Choroid plexus epithelial cell (primary cell): ENCODE data around the gene PLCH1.

Experiments used
- DNase-seq: peaks from one replicate; pipeline ENCODE4 v3.0.0-alpha.2; 2010; ENCODE audit warnings: low read depth
- H3K4me3 ChIP-seq: 2 replicates; pipeline ENCODE4 v1.5.1; 2011; ENCODE audit warnings: low read depth, mild to moderate bottlenecking, control low read depth, low read length, moderate library complexity
- CTCF ChIP-seq: conservative IDR thresholded peaks from 2 replicates; pipeline ENCODE4 v1.5.1; 2011; ENCODE audit warnings: low read depth, mild to moderate bottlenecking, control low read depth, inconsistent platforms, low read length, moderate library complexity

PLCH1 gene

GRCh38 chr3:155528579-155528978 is 216.3 kb downstream of the PLCH1 start:
- H3K4me3 ChIP-seq, result no peak overlapping the region
- TF ChIP-seq CTCF, result no peak
- DNase-seq, result no peak

- TF ChIP-seq CTCF, result no peak
These were observed 219.5 kb downstream of the PLCH1 start for GRCh38 chr3:155525324-155525833.

GRCh38 chr3:155520463-155520862 is 224.4 kb downstream of the PLCH1 start:
- no peak for DNase-seq
- TF ChIP-seq CTCF, result no peak
- no peak overlapping the region for H3K4me3 ChIP-seq

More at GRCh38 chr3:155525324-155525833, 219.5 kb downstream of the PLCH1 start:
- no peak for DNase-seq
- H3K4me3 ChIP-seq, result no peak overlapping the region

- DNase-seq, result no peak
- TF ChIP-seq CTCF, result no peak
- H3K4me3 ChIP-seq, result no peak overlapping the region
These were observed 225.8 kb downstream of the PLCH1 start for GRCh38 chr3:155519078-155519477.

- no peak for DNase-seq
- TF ChIP-seq CTCF, result no peak
These were observed 227.0 kb downstream of the PLCH1 start for GRCh38 chr3:155517903-155518302.

GRCh38 chr3:155516439-155516838 is 228.4 kb downstream of the PLCH1 start:
- DNase-seq, result no peak
- no peak for TF ChIP-seq CTCF

More at GRCh38 chr3:155517903-155518302, 227.0 kb downstream of the PLCH1 start:
- H3K4me3 ChIP-seq, result no peak overlapping the region

GRCh38 chr3:155512867-155513261 is 232.0 kb downstream of the PLCH1 start:
- no peak for DNase-seq
- no peak for TF ChIP-seq CTCF
- H3K4me3 ChIP-seq, result no peak overlapping the region

More at GRCh38 chr3:155516439-155516838, 228.4 kb downstream of the PLCH1 start:
- no peak overlapping the region for H3K4me3 ChIP-seq
